A673 (cell line): Measurements from ENCODE around the gene LSM10. TPM values are rescaled to one million over a fixed set of nuclear protein-coding genes. Genes with fewer than 3 reads are reported as not detected.
A peak's percentile ranks its signal among the peaks of the same experiment; 100 is the strongest.

ENCODE experiments used
- BruUV-seq: library from RNA; stranded (reverse); fragments of 400-500 nt; replicated peaks from 2 replicates; lab custom pipeline; 2021; lab: Mats Ljungman, UMichigan
- CTCF ChIA-PET: fragments of 300-600 bp; sonication (Branson Sonifier 250); formaldehyde crosslinking; loops from one replicate; lab custom pipeline; 2022; ENCODE audit warnings: antibody characterized with exemption; lab: Charles Lee
- POLR2A ChIA-PET: fragments of 300-600 bp; sonication (Branson Sonifier 250); formaldehyde crosslinking; loops from one replicate; lab custom pipeline; 2022; ENCODE audit warnings: antibody characterized with exemption; ENCODE audit not compliant: low non-redundant PET; lab: Charles Lee
- DNase-seq: peaks from one replicate; pipeline ENCODE4 v3.0.0-alpha.2; 2015; ENCODE audit warnings: low spot score
- H3K27ac ChIP-seq: fragments of 200-600 bp; sonication (generic); 2 replicates; pipeline ENCODE4 v1.5.1; 2016; ENCODE audit warnings: mixed run types, low read depth, mild to moderate bottlenecking, mixed read lengths, antibody characterized with exemption, low read length; ENCODE audit not compliant: poor library complexity, severe bottlenecking
- H3K27me3 ChIP-seq: fragments of 200-600 bp; sonication (generic); replicated peaks from 2 replicates; pipeline ENCODE4 v1.6.1; 2017; ENCODE audit warnings: mixed run types, low read depth, mild to moderate bottlenecking, mixed read lengths, antibody characterized with exemption, low read length; ENCODE audit not compliant: insufficient read depth, poor library complexity
- H3K36me3 ChIP-seq: fragments of 200-600 bp; sonication (generic); 2 replicates; pipeline ENCODE4 v1.6.1; 2016; ENCODE audit warnings: mixed run types, mild to moderate bottlenecking, mixed read lengths, antibody characterized with exemption, low read length; ENCODE audit not compliant: insufficient read depth, poor library complexity, severe bottlenecking
- H3K4me1 ChIP-seq: fragments of 200-600 bp; sonication (generic); 2 replicates; pipeline ENCODE4 v1.6.1; 2017; ENCODE audit warnings: mixed run types, mild to moderate bottlenecking, mixed read lengths, antibody characterized with exemption, low read length; ENCODE audit not compliant: insufficient read depth, poor library complexity, severe bottlenecking
- H3K4me3 ChIP-seq: fragments of 200-600 bp; sonication (generic); 2 replicates; pipeline ENCODE4 v1.5.1; 2016; ENCODE audit warnings: low read depth, mixed run types, mild to moderate bottlenecking, mixed read lengths, low read length; ENCODE audit not compliant: poor library complexity, severe bottlenecking
- H3K9me3 ChIP-seq: fragments of 200-600 bp; sonication (generic); 2 replicates; pipeline ENCODE4 v1.6.1; 2016; ENCODE audit warnings: mixed run types, low read depth, mild to moderate bottlenecking, mixed read lengths, antibody characterized with exemption, low read length; ENCODE audit not compliant: poor library complexity, severe bottlenecking
- CTCF ChIP-seq: fragments of 300-800, 200-600 bp; sonication (generic); conservative IDR thresholded peaks from 2 replicates; pipeline ENCODE4 v1.5.1; 2017; ENCODE audit warnings: low read depth, mild to moderate bottlenecking, antibody characterized with exemption, low read length, moderate library complexity, mixed read lengths
- EZH2 ChIP-seq: fragments of 200-600 bp; sonication (generic); IDR thresholded peaks from 2 replicates; pipeline ENCODE4 v1.6.1; 2017; ENCODE audit warnings: borderline replicate concordance, low read depth, mild to moderate bottlenecking, mixed read lengths, antibody characterized with exemption, low read length; ENCODE audit not compliant: poor library complexity, severe bottlenecking
- intact Hi-C: fragments of 100-400 bp; cut with micrococcal nuclease; formaldehyde crosslinking; loops from one replicate; pipeline ENCODE4 v1.10.0; 2022; ENCODE audit not compliant: unreplicated experiment
- total RNA-seq: library from RNA; stranded (reverse); gene quantifications from 2 replicates; pipeline ENCODE4 v1.2.3, GENCODE V29; 2021

LSM10 gene
- total RNA-seq, 1 experiment from 2014 or later: 68.0 TPM

- CTCF ChIA-PET: interaction anchor here (0.6 kb wide), 1 partner anchor 105 kb away, joined by 6 read pairs; no protein-coding TSS in a partner anchor
- Histone ChIP-seq H3K4me3 (no peak overlapping the region), H3K4me1 (peaks cover 8% of the 10 kb centered on the region), H3K27me3 (no peaks in the 10 kb centered on the region), H3K9me3 (no peaks in the 10 kb centered on the region), H3K36me3 (no peaks in the 10 kb centered on the region), H3K27ac (peak overlapping the region; percentile 22)
- no TSS peak for BruUV-seq
- POLR2A ChIA-PET: interaction anchor here (1.5 kb wide), 1 partner anchor 14 kb away, joined by 5 read pairs; no protein-coding TSS in a partner anchor
- no peak for DNase-seq
- intact Hi-C loops: no loop called here
- no peak for TF ChIP-seq EZH2
- no peak for TF ChIP-seq CTCF
Observed at GRCh38 chr1:36400514-36400824, 2.8 kb upstream of the LSM10 start.

- no peaks in the 10 kb centered on the region for H3K9me3 ChIP-seq
- no peaks in the 10 kb centered on the region for H3K27me3 ChIP-seq
- peak overlapping the region; percentile 86 for H3K27ac ChIP-seq
- intact Hi-C loops: no loop called here
- H3K36me3 ChIP-seq: peaks cover 7% of the 10 kb centered on the region
- BruUV-seq: no TSS peak
- ChIA-PET POLR2A (interaction anchor here (0.7 to 2.0 kb wide), 3 partner anchors 12 to 1477 kb away, joined by 4 to 16 read pairs (median 4); no protein-coding TSS in a partner anchor), CTCF (interaction anchor here (0.7 kb wide), 1 partner anchor 21 kb away, joined by 3 read pairs; no protein-coding TSS in a partner anchor)
- H3K4me1 ChIP-seq: peaks cover 8% of the 10 kb centered on the region
- DNase-seq: no peak
- TF ChIP-seq EZH2: no peak
- TF ChIP-seq CTCF: no peak
- peak overlapping the region; percentile 85 for H3K4me3 ChIP-seq
Observed at GRCh38 chr1:36398370-36398977, 766 bp upstream of the LSM10 start.

GRCh38 chr1:36397083-36397377 lies 678 bp downstream of the LSM10 start:
- Histone ChIP-seq H3K27me3 (no peaks in the 10 kb centered on the region), H3K4me1 (peaks cover 8% of the 10 kb centered on the region), H3K4me3 (peak overlapping the region; percentile 85), H3K27ac (peak overlapping the region; percentile 86), H3K36me3 (peaks cover 21% of the 10 kb centered on the region), H3K9me3 (no peaks in the 10 kb centered on the region)
- intact Hi-C loops: no loop called here
- ChIA-PET CTCF (no interaction called here), POLR2A (interaction anchor here (0.6 to 2.0 kb wide), 2 partner anchors 10 to 236 kb away, joined by 4 to 16 read pairs; no protein-coding TSS in a partner anchor)
- DNase-seq: no peak
- TF ChIP-seq CTCF (no peak), EZH2 (no peak)
- BruUV-seq: no TSS peak
